Type B pancreatic cell (in vitro differentiated cells): ENCODE results near the gene MTA2. TPM values are rescaled to one million over a fixed set of nuclear protein-coding genes. Genes with fewer than 3 reads are reported as not detected.

Experiments
- DNase-seq: peaks from one replicate; pipeline ENCODE4 v3.0.0; 2021; ENCODE audit warnings: mixed read lengths; ENCODE audit not compliant: unreplicated experiment; ENCODE audit errors: extremely low spot score
- H3K27ac Mint-ChIP-seq: 2 replicates; pipeline ENCODE4 v1.8.0; 2021; ENCODE audit warnings: mild to moderate bottlenecking, mixed read lengths
- H3K27me3 Mint-ChIP-seq: 2 replicates; pipeline ENCODE4 v1.8.0; 2021; ENCODE audit warnings: mixed read lengths
- H3K36me3 Mint-ChIP-seq: 2 replicates; pipeline ENCODE4 v1.8.0; 2021; ENCODE audit warnings: mixed read lengths
- H3K4me1 Mint-ChIP-seq: one replicate; pipeline ENCODE4 v1.8.0; 2021; ENCODE audit warnings: mixed read lengths; ENCODE audit not compliant: unreplicated experiment
- H3K4me3 Mint-ChIP-seq: 2 replicates; pipeline ENCODE4 v1.8.0; 2021; ENCODE audit warnings: mild to moderate bottlenecking, mixed read lengths
- H3K9me3 Mint-ChIP-seq: 2 replicates; pipeline ENCODE4 v1.8.0; 2021; ENCODE audit warnings: mixed read lengths
- CTCF ChIP-seq: fragments of 200-600 bp; sonication (generic); conservative IDR thresholded peaks from 2 replicates; pipeline ENCODE4 v1.5.0; 2021; ENCODE audit warnings: antibody characterized with exemption, mild to moderate bottlenecking
- total RNA-seq: library from RNA; stranded (reverse); gene quantifications from 2 replicates; pipeline ENCODE4 v1.2.1, GENCODE V29; 2021; ENCODE audit warnings: low replicate concordance

Gene MTA2
- total RNA-seq, 1 donor from 2014 or later = 152 TPM

- Mint-ChIP-seq H3K36me3 (peaks cover 9% of the 10 kb centered on the region), H3K4me3 (no peak overlapping the region), H3K4me1 (peaks cover 10% of the 10 kb centered on the region), H3K27ac (no peak overlapping the region), H3K27me3 (no peaks in the 10 kb centered on the region), H3K9me3 (no peaks in the 10 kb centered on the region)
- no peak for DNase-seq
- no peak for TF ChIP-seq CTCF
Measured at GRCh38 chr11:62579252-62579651, 22.4 kb downstream of the MTA2 start.

- Mint-ChIP-seq H3K4me3 (no peak overlapping the region), H3K4me1 (peaks cover 10% of the 10 kb centered on the region), H3K36me3 (peaks cover 6% of the 10 kb centered on the region), H3K27me3 (no peaks in the 10 kb centered on the region), H3K9me3 (no peaks in the 10 kb centered on the region), H3K27ac (no peak overlapping the region)
- TF ChIP-seq CTCF = no peak
- DNase-seq = no peak
Measured at GRCh38 chr11:62578541-62578940, 23.1 kb downstream of the MTA2 start.

- no peak for DNase-seq
- no peak overlapping the region for H3K27ac Mint-ChIP-seq
- TF ChIP-seq CTCF = no peak
- H3K27me3 Mint-ChIP-seq = no peaks in the 10 kb centered on the region
- no peak overlapping the region for H3K4me3 Mint-ChIP-seq
- H3K36me3 Mint-ChIP-seq = peaks cover 15% of the 10 kb centered on the region
- no peaks in the 10 kb centered on the region for H3K9me3 Mint-ChIP-seq
- H3K4me1 Mint-ChIP-seq = peaks cover 20% of the 10 kb centered on the region
Measured at GRCh38 chr11:62577046-62577714, 24.5 kb downstream of the MTA2 start.

GRCh38 chr11:62575837-62576236, 25.8 kb downstream of the MTA2 start:
- H3K27ac Mint-ChIP-seq = peak overlapping the region; percentile 74
- peaks cover 28% of the 10 kb centered on the region for H3K36me3 Mint-ChIP-seq
- H3K27me3 Mint-ChIP-seq = no peaks in the 10 kb centered on the region
- no peak for TF ChIP-seq CTCF
- no peaks in the 10 kb centered on the region for H3K9me3 Mint-ChIP-seq
- H3K4me3 Mint-ChIP-seq = peak overlapping the region; percentile 98
- DNase-seq = no peak
- H3K4me1 Mint-ChIP-seq = peaks cover 28% of the 10 kb centered on the region

GRCh38 chr11:62575156-62575555, 26.5 kb downstream of the MTA2 start:
- peaks cover 32% of the 10 kb centered on the region for H3K36me3 Mint-ChIP-seq
- no peaks in the 10 kb centered on the region for H3K9me3 Mint-ChIP-seq
- peak overlapping the region; percentile 99 for H3K27ac Mint-ChIP-seq
- H3K4me3 Mint-ChIP-seq = peak overlapping the region; percentile 98
- peaks cover 31% of the 10 kb centered on the region for H3K4me1 Mint-ChIP-seq
- no peak for DNase-seq
- H3K27me3 Mint-ChIP-seq = no peaks in the 10 kb centered on the region
- TF ChIP-seq CTCF = no peak
